KOPT-K1 (cell line): ENCODE data around the gene BRIP1.
"Not testable (repeated sequence)": the region's sequence is repeated elsewhere in the genome, so short reads cannot be mapped to it uniquely, and the experiment has no call there.

Source experiments
- H3K27ac ChIP-seq: fragments of 200-600 bp; sonication (generic); 2 replicates; pipeline ENCODE4 v1.5.1; 2016; ENCODE audit warnings: antibody characterized with exemption, mild to moderate bottlenecking, low read depth, low read length; ENCODE audit not compliant: poor library complexity, severe bottlenecking
- H3K36me3 ChIP-seq: fragments of 200-600 bp; sonication (generic); 2 replicates; pipeline ENCODE4 v1.5.1; 2017; ENCODE audit warnings: antibody characterized with exemption, mild to moderate bottlenecking, low read length, moderate library complexity; ENCODE audit not compliant: insufficient read depth
- H3K9me3 ChIP-seq: fragments of 200-600 bp; sonication (generic); 2 replicates; pipeline ENCODE4 v1.5.1; 2017; ENCODE audit warnings: antibody characterized with exemption, low read length, mild to moderate bottlenecking; ENCODE audit not compliant: insufficient read depth, poor library complexity, severe bottlenecking

The BRIP1 gene

DNA sequence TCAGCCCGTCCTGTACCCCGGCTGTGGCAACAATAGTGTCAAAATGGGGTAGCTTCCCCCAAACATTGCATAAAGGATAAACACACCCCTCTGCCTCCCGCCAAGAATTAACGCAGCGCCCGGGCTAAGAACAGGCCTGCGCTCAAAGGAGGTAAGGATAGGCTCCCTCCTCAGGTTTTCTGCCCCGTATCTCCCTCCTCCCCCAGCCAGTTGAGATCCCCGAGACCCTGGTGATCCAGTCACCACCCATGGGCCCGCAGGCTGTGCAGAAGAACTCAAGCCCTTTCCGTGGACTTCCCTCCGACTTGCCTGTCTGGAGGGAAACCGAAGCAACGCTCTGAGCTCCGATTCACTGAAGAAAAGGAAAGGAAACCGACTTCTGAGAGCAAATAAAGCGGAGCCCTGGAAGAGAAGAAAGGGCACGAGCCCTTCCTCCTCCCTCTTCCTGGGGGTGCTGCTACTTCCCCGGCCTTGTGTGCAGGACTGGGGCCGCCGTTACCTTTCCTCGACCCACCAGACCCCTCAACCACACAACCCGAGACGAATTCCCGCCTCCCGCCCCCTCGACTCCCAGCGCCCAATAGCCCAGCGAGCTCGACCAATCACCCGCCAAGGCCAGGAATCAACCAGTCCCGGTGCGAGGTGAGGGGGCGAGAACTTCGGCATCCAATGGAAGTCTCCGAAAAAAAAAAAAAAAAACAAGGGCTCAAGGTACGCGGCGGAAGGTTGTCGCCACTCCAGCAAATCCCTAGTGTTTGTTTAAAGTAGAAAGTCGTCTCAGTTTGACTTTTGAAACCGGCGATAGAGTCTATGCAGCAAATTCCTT, at the start of gene BRIP1:
TSS of gene BRIP1 (minus strand) at position 554 of the 826 bp plus-strand sequence. CDS start 1,989 bp downstream, outside the sequence.
- Histone ChIP-seq H3K36me3 (peaks cover 61% of the 10 kb centered on the region), H3K9me3 (no peaks in the 10 kb centered on the region), H3K27ac (peak within 1 kb of the TSS; percentile 95)

DNA sequence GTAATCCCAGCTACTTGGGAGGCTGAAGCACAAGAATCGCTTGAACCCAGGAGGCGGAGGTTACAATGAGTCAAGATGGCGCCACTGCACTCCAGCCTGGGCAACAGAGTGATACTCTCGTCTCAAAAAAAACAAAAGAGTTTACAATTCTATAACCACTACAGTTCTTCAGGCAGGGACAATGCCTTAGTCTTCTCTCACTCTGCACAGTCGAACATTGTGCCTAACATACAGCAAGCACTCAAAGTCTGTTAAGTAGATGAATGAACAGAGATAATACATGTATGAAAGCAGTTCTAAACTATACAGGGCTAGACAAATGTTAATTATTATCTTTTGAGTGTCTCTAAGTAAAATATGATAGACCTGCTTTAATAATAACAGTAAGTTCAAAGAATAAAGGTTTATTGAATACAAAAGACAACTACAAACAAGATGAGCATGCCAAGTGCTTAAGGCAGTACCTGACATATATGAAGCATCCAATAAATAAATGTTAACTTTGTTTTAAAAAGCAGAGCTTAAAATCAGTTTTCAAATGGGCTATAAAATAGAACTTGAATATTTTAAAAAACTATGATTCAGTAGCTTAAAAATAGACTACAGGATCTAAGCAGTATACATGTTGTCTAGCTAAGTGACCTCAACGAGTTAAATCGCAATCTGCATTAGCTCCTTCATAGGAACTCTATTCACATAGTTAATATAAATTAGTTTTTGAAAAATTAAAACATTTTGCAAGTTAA, 45.1 kb upstream of the BRIP1 start:
- H3K9me3 ChIP-seq = no peaks in the 10 kb centered on the region
- no peak overlapping the region for H3K27ac ChIP-seq
- H3K36me3 ChIP-seq = peaks cover 87% of the 10 kb centered on the region

DNA sequence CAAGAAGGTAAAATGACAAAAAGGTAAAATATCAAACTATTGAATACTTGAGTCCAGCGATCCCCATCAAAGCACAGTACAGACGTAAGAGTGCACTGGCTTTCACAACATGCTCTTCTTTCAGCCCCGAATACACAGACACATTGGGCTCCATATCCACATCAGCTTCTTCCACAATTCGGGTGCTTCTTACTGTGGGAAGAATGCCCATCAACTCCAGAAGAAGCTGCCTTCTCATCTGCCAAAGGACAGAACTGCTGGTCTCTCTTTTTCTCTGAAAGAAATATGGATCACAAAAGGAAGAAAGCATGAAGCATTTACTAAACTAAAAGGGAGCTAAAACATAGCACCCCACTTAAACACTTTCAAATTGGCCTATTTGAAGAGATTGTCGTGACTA, 44.0 kb upstream of the BRIP1 start:
- Histone ChIP-seq H3K27ac (no peak overlapping the region), H3K9me3 (no peaks in the 10 kb centered on the region), H3K36me3 (peaks cover 92% of the 10 kb centered on the region)

DNA sequence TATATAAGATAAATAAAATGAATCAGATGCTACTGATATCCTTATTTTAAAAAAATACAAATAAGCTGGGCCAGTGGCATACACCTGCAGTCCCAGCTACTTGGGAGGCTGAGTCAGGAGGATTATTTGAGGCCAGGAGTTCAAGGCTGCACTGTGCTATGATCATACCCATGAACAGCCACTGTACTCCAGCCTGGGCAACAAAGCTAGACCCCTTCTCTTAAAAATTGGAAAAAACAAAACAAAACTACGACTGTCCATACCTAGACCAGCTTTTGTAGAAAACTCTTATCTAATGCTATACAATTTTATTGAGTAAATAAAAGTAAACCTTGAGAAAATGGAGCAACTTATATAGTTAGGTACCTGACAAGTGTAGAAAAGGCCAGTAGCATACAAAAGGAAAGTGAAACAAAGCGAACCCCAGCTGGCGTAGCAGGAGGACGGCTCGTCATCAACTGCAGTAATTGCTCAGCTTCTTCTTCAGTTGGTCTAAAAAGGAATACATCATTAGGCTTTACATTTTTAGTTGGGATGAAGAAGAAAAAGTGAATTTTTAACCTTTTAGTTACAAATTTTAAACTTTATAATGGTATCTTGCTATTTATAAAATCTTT, 40.9 kb upstream of the BRIP1 start:
- Histone ChIP-seq H3K9me3 (no peaks in the 10 kb centered on the region), H3K36me3 (peaks cover 90% of the 10 kb centered on the region), H3K27ac (peak overlapping the region; percentile 51)

DNA sequence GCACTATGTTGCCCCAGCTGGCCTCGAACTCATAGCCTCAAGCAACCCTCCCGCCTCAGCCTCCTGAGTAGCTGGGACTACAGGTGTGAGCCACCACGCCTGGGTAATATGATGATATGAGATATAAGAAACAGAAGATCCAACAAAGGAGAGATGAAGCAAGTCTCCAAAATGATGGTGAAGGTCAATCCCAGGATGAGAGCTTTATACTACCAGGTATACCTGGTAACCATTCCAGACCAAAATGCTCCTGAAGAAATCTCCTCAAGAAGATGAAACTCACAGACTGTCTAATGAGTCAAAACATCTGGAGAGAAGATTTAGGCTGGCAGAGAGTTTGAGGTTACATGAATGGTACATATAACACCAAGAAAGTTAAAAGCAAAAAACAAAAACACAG, 39.9 kb upstream of the BRIP1 start:
- H3K27ac ChIP-seq = no peak overlapping the region
- peaks cover 90% of the 10 kb centered on the region for H3K36me3 ChIP-seq
- H3K9me3 ChIP-seq = no peaks in the 10 kb centered on the region

DNA sequence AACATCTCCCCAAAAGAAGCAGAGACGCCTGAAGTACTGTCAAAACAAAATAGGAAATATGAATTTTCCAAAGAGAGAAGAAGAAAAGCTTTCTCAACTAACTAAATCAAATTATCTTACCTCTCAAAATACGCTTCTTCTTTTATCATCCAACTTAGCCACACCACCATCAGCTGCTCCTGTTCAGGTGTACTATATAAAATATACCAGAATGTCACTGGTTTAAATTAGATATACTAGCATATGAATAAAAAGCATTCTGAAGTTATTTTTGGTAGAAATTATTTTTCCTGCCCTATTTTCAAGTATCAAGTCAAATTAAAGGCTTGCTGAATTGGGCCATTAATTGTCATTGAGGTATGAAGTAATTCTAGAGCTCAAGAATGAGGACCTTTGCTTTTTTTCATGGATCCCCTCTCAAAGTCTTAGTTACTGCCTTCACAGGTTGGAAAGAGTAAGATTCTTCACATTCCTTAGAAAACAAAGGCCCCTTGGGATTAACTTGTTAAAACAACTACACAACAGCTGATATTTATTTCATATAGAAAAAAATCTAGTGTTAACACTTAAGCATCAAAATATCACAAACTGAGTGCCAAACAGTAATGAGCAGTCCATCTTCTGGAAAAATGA, 34.3 kb upstream of the BRIP1 start:
- peaks cover 93% of the 10 kb centered on the region for H3K36me3 ChIP-seq
- no peak overlapping the region for H3K27ac ChIP-seq
- H3K9me3 ChIP-seq = no peaks in the 10 kb centered on the region

DNA sequence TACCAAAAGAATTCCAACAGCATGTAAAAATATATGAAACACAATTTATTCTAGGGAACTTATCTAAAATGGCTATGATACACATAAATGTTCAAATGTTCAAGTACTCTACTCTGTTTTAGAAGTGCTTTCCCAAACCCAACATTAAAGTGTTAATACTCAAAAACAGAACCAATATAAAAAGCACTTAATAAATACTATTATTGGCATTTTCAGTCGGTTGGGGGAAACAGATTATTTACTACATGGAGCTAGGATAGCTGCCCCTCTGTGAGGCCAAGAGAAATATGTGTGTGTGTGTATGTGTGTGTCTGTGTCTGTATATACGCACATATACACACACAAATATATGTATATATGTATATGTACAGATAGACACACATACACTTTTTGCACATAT, 32.1 kb upstream of the BRIP1 start:
- Histone ChIP-seq H3K27ac (no peak overlapping the region), H3K9me3 (no peaks in the 10 kb centered on the region), H3K36me3 (peaks cover 97% of the 10 kb centered on the region)

DNA sequence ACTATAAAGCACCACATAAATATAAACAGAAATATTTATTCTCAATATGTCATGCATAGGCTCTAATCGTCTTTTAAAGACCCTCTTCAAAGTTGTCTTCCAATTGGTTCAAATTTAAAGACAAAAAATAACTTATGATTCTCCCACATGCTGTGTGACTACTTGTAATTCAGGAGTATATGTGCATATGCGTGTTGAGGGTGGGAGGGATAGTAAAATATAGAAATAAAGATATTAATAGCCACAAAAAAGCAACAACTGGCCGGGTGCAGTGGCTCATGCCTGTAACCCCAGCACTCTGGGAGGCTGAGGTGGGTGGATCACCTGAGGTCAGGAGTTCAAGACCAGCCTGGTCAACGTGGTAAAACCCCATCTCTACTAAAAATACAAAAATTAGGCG, 31.0 kb upstream of the BRIP1 start:
- H3K9me3 ChIP-seq, H3K27ac ChIP-seq: not testable (repeated sequence)
- H3K36me3 ChIP-seq = peaks cover 97% of the 10 kb centered on the region

DNA sequence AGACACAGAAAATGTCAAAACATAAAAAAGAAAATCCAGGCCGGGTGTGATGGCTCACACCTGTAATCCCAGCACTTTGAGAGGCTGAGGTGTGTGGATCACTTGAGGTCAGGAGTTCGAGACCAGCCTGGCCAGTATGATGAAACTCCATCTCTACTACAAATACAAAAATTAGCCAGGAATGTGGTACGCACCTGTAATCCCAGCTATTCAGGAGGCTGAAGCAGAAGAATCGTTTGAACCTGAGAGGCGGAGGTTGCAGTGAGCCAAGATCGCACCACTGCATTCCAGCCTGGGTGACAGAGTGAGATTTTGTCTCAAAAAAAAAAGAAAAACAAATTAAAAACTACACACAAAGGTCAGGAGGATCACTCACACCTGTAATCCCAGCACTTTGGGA, 24.4 kb upstream of the BRIP1 start:
- not testable (repeated sequence) for H3K27ac ChIP-seq, H3K9me3 ChIP-seq
- H3K36me3 ChIP-seq = peaks cover 96% of the 10 kb centered on the region

DNA sequence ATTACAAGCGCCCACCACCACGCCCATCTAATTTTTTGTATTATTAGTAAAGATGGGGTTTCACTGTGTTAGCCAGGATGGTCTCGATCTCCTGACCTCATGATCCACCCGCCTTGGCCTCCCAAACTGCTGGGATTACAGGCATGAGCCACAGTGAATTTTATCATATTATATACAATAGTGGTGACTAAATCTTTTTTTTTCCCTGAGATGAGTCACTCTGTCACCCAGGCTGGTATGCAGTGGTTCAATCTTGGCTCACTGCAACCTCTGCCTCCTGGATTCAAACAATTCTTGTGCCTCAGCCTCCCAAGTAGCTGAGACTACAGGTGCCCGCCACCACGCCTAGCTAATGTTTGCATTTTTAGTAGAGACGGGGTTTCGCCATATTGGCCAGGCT, 22.5 kb upstream of the BRIP1 start:
- not testable (repeated sequence) for H3K9me3 ChIP-seq, H3K27ac ChIP-seq
- H3K36me3 ChIP-seq = peaks cover 97% of the 10 kb centered on the region

DNA sequence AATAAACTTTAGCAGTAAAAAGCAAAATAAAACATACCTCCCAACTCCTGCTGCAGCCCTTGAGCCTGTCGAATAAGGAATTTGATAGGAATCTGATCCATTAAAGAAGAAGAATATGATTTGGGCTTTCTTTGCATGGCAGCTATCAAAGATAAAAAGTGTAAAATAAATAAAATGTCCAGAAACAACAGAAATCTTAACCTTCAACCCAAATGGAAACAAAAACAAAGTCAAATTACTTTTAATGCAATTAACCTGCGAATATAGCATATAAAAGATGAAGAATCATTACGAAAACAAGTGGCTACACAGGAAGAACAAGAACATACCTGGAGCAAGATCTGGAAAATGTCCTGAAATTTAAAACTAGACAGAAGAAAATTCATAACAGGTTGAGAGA, 21.5 kb upstream of the BRIP1 start:
- Histone ChIP-seq H3K36me3 (peaks cover 97% of the 10 kb centered on the region), H3K27ac (no peak overlapping the region), H3K9me3 (no peaks in the 10 kb centered on the region)

DNA sequence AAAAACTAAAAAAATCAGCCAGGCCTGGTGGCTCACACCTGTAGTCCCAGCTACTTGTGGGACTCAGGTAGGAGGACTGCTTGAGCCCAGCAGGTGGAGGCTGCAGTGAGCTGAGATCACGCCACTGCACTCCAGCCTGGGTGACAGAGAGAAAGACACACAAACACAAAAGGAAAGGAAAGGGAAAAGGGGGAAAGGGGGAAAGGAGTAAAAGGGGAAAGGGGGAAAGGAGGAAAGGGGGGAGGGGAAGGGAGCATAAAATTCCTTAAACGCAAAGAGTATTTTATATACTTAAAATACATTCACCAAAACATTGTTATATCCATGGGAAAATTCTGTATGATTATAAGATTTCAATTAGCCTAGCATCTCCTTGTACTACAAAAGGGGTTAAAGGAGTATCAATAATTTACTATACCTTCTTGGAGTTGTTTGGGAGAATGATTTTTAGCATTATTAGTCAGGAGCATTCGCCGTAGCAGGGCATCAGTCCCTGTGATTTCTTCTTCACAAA, 17.3 kb upstream of the BRIP1 start:
- H3K27ac ChIP-seq = no peak overlapping the region
- H3K9me3 ChIP-seq = no peaks in the 10 kb centered on the region
- H3K36me3 ChIP-seq = peaks cover 98% of the 10 kb centered on the region

DNA sequence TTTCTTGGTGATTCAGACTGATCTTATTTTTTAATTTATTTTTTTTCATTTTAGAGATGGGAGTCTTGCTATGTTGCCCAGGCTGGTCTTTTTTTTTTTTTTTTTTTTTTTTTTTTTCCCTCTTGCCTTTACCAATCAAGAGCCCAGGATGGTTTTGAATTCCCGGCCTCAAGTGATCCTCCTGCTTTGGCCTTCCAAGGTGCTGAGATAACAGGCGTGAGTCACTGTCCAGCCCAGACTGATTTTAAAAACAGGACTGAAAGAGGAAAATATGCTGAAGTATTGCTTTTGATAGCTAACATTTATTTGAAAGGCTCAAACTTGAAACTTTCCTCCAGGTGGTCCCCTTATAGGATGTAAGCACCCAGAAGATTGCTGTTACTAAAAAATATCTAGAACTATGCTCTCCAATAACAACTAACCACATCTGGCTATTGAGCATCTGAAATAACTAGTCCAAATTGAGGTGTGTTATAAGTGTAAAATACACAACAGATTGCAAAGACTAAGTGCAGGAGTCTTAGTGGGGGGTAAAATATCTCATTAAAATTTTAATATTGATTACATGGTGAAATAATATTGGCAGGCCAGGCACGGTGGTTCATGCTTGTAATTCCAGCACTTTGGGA, 15.8 kb upstream of the BRIP1 start:
- H3K36me3 ChIP-seq = peaks cover 100% of the 10 kb centered on the region
- no peak overlapping the region for H3K27ac ChIP-seq
- H3K9me3 ChIP-seq = no peaks in the 10 kb centered on the region

DNA sequence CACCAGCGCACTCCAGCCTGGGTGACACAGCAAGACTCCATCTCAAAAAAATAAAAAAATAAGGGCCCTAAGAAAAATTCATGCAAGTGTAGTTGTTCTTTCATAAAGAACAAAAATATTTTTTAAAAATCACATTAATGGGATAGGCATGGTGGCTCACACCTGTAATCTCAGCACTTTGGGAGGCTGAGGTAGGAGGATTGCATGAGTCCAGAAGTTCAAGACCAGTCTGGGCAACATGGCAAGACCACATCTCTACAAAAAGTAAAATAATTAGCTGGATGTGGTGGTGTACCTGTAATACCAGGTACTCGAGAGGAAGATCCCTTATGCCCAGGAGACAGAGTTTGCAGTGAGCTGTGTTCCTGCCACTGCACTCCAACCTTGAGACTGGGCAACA, 15.2 kb upstream of the BRIP1 start:
- no peaks in the 10 kb centered on the region for H3K9me3 ChIP-seq
- no peak overlapping the region for H3K27ac ChIP-seq
- H3K36me3 ChIP-seq = peaks cover 100% of the 10 kb centered on the region
